A673 (cell line): Measurements from ENCODE around the gene SLC7A1. TPM values are rescaled to one million over a fixed set of nuclear protein-coding genes. Genes with fewer than 3 reads are reported as not detected.

ENCODE experiments used
- BruUV-seq: library from RNA; stranded (reverse); fragments of 400-500 nt; replicated peaks from 2 replicates; lab custom pipeline; 2021; lab: Mats Ljungman, UMichigan
- CTCF ChIA-PET: fragments of 300-600 bp; sonication (Branson Sonifier 250); formaldehyde crosslinking; loops from one replicate; lab custom pipeline; 2022; ENCODE audit warnings: antibody characterized with exemption; lab: Charles Lee
- POLR2A ChIA-PET: fragments of 300-600 bp; sonication (Branson Sonifier 250); formaldehyde crosslinking; loops from one replicate; lab custom pipeline; 2022; ENCODE audit warnings: antibody characterized with exemption; ENCODE audit not compliant: low non-redundant PET; lab: Charles Lee
- DNase-seq: peaks from one replicate; pipeline ENCODE4 v3.0.0-alpha.2; 2015; ENCODE audit warnings: low spot score
- H3K27ac ChIP-seq: fragments of 200-600 bp; sonication (generic); 2 replicates; pipeline ENCODE4 v1.5.1; 2016; ENCODE audit warnings: mixed run types, low read depth, mild to moderate bottlenecking, mixed read lengths, antibody characterized with exemption, low read length; ENCODE audit not compliant: poor library complexity, severe bottlenecking
- H3K27me3 ChIP-seq: fragments of 200-600 bp; sonication (generic); replicated peaks from 2 replicates; pipeline ENCODE4 v1.6.1; 2017; ENCODE audit warnings: mixed run types, low read depth, mild to moderate bottlenecking, mixed read lengths, antibody characterized with exemption, low read length; ENCODE audit not compliant: insufficient read depth, poor library complexity
- H3K36me3 ChIP-seq: fragments of 200-600 bp; sonication (generic); 2 replicates; pipeline ENCODE4 v1.6.1; 2016; ENCODE audit warnings: mixed run types, mild to moderate bottlenecking, mixed read lengths, antibody characterized with exemption, low read length; ENCODE audit not compliant: insufficient read depth, poor library complexity, severe bottlenecking
- H3K4me1 ChIP-seq: fragments of 200-600 bp; sonication (generic); 2 replicates; pipeline ENCODE4 v1.6.1; 2017; ENCODE audit warnings: mixed run types, mild to moderate bottlenecking, mixed read lengths, antibody characterized with exemption, low read length; ENCODE audit not compliant: insufficient read depth, poor library complexity, severe bottlenecking
- H3K4me3 ChIP-seq: fragments of 200-600 bp; sonication (generic); 2 replicates; pipeline ENCODE4 v1.5.1; 2016; ENCODE audit warnings: low read depth, mixed run types, mild to moderate bottlenecking, mixed read lengths, low read length; ENCODE audit not compliant: poor library complexity, severe bottlenecking
- H3K9me3 ChIP-seq: fragments of 200-600 bp; sonication (generic); 2 replicates; pipeline ENCODE4 v1.6.1; 2016; ENCODE audit warnings: mixed run types, low read depth, mild to moderate bottlenecking, mixed read lengths, antibody characterized with exemption, low read length; ENCODE audit not compliant: poor library complexity, severe bottlenecking
- EZH2 ChIP-seq: fragments of 200-600 bp; sonication (generic); IDR thresholded peaks from 2 replicates; pipeline ENCODE4 v1.6.1; 2017; ENCODE audit warnings: borderline replicate concordance, low read depth, mild to moderate bottlenecking, mixed read lengths, antibody characterized with exemption, low read length; ENCODE audit not compliant: poor library complexity, severe bottlenecking
- intact Hi-C: fragments of 100-400 bp; cut with micrococcal nuclease; formaldehyde crosslinking; loops from one replicate; pipeline ENCODE4 v1.10.0; 2022; ENCODE audit not compliant: unreplicated experiment
- total RNA-seq: library from RNA; stranded (reverse); gene quantifications from 2 replicates; pipeline ENCODE4 v1.2.3, GENCODE V29; 2021
- TF ChIP-seq, protein P1 (sequence below): fragments of 300-800, 200-600 bp; sonication (generic); conservative IDR thresholded peaks from 2 replicates; pipeline ENCODE4 v1.5.1; 2017; ENCODE audit warnings: low read depth, mild to moderate bottlenecking, antibody characterized with exemption, low read length, moderate library complexity, mixed read lengths

The SLC7A1 gene
- total RNA-seq, 1 experiment from 2014 or later = 81.6 TPM

- BruUV-seq = no TSS peak
- H3K4me3 ChIP-seq = no peak overlapping the region
- intact Hi-C loops = no loop called here
- CTCF ChIA-PET = no interaction called here
- H3K27ac ChIP-seq = no peak overlapping the region
- peaks cover 24% of the 10 kb centered on the region for H3K36me3 ChIP-seq
- POLR2A ChIA-PET = no interaction called here
- H3K9me3 ChIP-seq = no peaks in the 10 kb centered on the region
- no peak for TF ChIP-seq EZH2
- TF ChIP-seq, protein P1, sequence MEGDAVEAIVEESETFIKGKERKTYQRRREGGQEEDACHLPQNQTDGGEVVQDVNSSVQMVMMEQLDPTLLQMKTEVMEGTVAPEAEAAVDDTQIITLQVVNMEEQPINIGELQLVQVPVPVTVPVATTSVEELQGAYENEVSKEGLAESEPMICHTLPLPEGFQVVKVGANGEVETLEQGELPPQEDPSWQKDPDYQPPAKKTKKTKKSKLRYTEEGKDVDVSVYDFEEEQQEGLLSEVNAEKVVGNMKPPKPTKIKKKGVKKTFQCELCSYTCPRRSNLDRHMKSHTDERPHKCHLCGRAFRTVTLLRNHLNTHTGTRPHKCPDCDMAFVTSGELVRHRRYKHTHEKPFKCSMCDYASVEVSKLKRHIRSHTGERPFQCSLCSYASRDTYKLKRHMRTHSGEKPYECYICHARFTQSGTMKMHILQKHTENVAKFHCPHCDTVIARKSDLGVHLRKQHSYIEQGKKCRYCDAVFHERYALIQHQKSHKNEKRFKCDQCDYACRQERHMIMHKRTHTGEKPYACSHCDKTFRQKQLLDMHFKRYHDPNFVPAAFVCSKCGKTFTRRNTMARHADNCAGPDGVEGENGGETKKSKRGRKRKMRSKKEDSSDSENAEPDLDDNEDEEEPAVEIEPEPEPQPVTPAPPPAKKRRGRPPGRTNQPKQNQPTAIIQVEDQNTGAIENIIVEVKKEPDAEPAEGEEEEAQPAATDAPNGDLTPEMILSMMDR = no peak
- no peaks in the 10 kb centered on the region for H3K27me3 ChIP-seq
- no peaks in the 10 kb centered on the region for H3K4me1 ChIP-seq
- DNase-seq = no peak
Measured at GRCh38 chr13:29510651-29511084, 84.8 kb downstream of the SLC7A1 start.

DNA sequence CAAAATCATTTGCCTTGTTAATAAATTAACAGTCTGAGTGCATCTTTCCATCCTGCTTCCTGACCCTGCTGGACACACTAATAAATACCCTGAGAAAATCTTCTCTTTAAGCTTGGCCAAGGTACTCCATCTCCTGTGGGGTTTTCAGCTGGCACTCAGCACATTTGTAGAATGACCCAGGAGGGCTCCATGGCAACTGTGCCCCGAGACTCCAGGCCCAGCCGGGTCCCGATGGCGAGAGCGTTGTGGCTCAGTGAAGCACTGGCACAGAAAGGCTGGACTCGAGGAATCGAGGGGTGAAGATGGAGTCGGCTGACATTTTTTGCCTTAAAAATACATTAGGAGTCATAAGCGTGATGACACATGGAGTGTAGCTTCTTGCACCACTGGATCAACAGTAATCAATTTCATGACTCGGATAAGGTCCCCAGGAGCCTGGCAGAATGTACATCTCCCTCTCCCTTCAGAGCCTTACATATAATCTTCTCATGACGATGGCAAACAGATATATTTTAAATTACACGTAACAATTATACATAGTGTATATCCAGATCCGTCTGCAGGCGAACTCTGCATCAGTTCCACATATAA is 85.4 kb downstream of the SLC7A1 start:
- DNase-seq = no peak
- H3K36me3 ChIP-seq = peaks cover 19% of the 10 kb centered on the region
- TF ChIP-seq, protein P1 = no peak
- TF ChIP-seq EZH2 = no peak
- intact Hi-C loops = loop anchor here (2.0 to 10.0 kb wide), 3 partner anchors 201 to 605 kb away; no protein-coding TSS in a partner anchor
- BruUV-seq = TSS peak; percentile 6
- ChIA-PET CTCF (no interaction called here), POLR2A (no interaction called here)
- H3K4me1 ChIP-seq = no peaks in the 10 kb centered on the region
- no peaks in the 10 kb centered on the region for H3K27me3 ChIP-seq
- H3K4me3 ChIP-seq = no peak overlapping the region
- H3K9me3 ChIP-seq = no peaks in the 10 kb centered on the region
- H3K27ac ChIP-seq = no peak overlapping the region

- Histone ChIP-seq H3K27me3 (no peaks in the 10 kb centered on the region), H3K4me1 (no peaks in the 10 kb centered on the region), H3K9me3 (no peaks in the 10 kb centered on the region), H3K36me3 (peaks cover 16% of the 10 kb centered on the region), H3K27ac (no peak overlapping the region), H3K4me3 (no peak overlapping the region)
- ChIA-PET POLR2A (no interaction called here), CTCF (interaction anchor here (0.9 to 2.5 kb wide), 6 partner anchors 10 to 606 kb away, joined by 3 to 14 read pairs (median 8); no protein-coding TSS in a partner anchor)
- no TSS peak for BruUV-seq
- TF ChIP-seq, protein P1 = no peak
- no peak for TF ChIP-seq EZH2
- intact Hi-C loops = loop anchor here (2.0 to 10.0 kb wide), 3 partner anchors 202 to 606 kb away; no protein-coding TSS in a partner anchor
- DNase-seq = no peak
Measured at GRCh38 chr13:29508876-29509252, 86.6 kb downstream of the SLC7A1 start.
